Measurements from ENCODE around the gene PKNOX2.

PKNOX2 gene

DNA sequence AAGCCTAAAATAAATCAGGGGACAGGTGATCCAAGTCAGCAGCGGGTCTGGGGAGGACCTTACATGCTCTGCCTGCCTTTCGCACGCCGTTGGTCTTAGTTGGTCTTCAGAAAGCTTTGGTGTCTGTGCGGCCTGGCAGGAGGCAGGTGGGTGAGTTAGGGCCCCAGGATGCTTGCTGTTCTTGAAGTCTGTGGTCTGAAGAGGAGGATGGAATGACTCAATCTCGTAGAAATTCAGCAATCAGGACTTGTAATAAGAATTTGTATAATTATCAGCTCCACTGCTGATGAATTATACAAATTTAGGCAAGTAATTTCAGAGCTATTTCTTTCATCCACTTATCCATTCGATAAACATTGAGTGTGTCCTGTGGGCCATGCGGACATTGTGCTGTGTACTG is 193.0 kb downstream of the PKNOX2 start:
- no peak for DNase-seq (ENCODE audit: low read depth in 2 of 2)

DNA sequence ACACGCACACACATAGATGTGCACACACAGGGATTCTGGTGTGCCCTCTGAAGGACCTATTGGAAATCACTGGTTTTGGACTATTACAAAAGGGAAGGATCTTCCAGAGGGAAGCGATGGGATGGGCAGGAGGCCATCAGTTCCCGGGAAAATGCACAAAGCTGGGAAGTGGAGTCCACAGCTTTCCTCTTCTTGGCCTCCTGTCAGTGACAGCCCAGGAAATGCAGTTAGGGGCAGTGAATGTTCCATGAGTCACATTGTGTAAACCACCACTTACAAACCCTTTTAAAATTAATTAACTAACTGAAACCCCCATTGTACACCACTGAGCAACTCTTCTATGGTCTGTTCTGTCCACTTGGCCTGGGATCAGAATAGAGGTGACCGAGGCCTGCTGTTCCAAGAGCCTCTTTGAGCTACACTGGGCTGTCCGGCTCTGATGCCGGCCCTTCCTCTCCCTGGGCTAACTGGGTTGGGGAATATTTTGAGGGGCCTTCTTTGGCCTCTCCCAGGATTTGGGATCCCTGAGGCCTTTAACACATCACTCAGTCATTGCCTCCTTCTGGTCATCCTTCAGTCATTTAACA is 193.8 kb downstream of the PKNOX2 start:
- DNase-seq (ENCODE audit: low read depth in 2 of 2), result no peak

DNA sequence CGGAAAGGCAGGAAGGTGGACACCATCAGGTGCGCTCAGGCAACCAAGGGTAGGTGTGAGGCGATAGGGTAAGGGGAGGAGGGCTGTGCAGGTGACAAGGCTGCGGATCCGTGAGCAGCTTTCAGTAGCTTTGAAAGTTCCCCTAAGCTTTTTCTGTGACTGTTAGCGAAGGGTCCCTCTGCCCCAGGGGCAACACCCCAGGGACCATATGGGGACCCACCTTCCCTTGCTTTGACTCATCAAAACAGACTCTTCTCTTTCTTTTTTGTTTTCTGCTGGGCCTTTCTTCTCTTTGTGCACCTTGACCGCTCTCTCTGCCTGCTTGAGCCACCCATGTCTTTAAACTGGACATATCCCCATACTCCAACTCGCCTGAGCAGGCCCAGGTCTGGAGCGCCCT is 194.6 kb downstream of the PKNOX2 start:
- DNase-seq (ENCODE audit: low read depth in 2 of 2), result no peak

DNA sequence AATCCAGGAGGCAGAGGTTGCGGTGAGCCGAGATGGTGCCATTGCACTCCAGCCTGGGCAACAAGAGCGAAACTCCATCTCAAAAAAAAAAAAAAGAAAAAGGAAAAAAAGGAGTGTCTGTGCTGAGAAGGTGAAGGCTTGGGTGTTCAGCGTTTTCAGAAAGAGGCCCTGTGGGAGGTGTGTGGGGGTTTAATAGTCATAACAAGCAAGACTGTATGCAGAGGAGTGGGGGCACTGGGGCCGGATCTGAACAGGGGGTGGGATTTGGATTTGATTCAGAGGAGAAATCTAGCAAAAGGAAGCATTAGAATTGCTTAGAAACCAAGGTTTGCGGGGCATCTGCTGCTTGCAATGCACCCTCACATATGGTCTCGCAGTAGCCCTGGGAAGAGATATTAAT is 195.5 kb downstream of the PKNOX2 start:
- DNase-seq (ENCODE audit: low read depth in 2 of 2), result no peak

DNA sequence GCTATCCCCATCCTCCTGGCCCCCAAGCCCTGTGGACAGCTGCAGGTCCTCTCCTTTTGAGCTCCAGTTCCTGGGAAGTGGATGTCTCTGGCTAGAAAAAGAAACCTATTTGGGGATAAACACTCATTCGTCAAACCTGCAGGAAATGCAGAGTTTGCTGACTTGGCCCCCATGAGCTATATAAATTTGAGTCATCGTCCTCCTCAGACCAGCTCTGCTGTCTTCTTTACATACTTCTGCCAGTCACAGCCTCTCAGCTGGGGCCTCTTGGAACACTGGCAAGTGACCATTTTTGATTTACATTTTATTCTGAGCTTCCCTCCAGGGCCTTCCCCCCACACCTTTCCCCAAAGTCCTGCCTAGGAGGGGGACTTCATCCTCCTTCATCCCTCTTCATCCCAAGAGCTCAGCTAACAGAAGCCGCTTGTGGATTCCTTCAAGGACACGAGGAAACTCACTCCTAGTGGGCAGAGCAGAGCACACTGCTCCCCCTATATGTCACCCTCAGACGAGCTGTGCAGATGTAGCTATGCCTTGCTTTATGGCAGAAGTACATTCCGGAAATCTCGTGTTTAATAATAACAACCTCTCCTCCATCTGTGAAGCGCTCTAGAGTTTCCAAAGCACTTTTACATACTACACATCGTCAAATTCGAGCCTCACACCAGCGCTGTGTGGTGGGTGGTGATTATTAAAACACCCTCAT is 199.7 kb downstream of the PKNOX2 start:
- no peak for DNase-seq (ENCODE audit: low read depth in 2 of 2)

DNA sequence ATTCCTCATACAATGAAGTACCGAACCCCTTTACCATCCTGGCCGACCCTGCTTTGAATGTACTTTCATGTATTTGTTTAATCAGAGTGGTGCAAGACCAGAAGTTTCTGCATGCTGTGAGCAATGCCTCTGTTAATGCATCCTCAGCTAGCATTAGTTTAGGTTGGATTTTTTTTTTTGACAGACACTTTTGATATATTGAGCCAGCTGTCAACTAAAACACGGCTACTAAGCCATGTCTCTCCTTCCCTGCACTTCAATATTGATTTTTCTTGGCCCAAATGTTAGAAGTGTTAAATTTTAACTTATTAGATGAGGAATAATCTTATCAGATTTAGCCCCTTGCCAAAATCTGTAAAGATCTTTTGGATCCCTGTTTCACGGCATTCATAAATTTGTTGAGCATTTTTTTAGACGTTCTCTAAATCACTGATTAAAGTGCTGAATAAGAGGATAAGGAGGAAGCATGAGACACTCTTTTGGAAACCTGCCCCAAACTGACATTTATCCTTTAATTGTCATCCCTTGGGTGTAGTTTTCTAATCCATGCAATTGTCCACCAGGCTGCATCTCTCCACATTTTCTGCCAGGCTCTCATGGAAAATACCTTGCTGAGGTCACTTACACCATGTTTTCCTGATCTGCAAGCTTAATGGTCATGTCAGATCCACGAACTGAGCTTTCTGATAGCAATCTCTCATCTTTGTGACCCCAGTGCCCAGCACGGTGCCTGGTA is 200.8 kb downstream of the PKNOX2 start:
- no peak for DNase-seq (ENCODE audit: low read depth in 2 of 2)

DNA sequence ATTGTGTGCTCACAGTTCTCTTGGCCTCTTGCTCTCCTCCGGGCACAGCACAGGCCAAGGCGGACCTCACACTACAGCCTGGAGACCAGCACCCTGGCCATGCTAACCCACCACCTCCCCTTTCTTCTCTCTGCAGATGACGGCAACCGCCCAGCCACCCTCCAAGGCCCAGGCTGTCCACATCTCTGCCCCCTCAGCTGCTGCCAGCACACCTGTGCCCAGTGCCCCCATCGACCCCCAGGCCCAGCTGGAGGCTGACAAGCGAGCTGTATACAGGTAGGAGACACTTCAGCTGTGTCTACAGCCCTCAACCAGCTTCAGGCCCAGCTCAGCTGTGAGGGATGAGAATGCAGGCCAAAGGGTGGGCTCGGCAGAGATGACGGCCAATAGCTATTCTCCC is 203.2 kb downstream of the PKNOX2 start:
- DNase-seq (ENCODE audit: low read depth in 2 of 2), result no peak

DNA sequence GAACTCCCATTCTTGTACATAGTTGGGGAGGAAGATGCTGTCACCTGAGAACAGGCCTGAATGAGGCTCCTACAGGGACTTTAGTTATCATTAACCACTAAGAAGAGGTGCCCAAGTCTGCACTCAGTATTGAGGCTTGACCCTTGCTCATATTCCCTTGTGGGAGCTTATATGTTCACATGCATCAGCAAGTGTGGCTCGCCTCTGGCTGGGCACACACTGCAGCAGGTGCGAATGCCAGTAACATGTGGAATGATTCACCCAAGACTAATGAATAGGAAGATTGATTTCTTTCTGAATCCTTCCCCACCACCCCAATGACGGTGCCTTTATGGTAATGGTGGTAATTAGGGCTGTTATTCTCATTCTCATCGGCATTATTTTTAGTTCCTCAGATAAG is 204.2 kb downstream of the PKNOX2 start:
- DNase-seq (ENCODE audit: low read depth in 2 of 2), result no peak

DNA sequence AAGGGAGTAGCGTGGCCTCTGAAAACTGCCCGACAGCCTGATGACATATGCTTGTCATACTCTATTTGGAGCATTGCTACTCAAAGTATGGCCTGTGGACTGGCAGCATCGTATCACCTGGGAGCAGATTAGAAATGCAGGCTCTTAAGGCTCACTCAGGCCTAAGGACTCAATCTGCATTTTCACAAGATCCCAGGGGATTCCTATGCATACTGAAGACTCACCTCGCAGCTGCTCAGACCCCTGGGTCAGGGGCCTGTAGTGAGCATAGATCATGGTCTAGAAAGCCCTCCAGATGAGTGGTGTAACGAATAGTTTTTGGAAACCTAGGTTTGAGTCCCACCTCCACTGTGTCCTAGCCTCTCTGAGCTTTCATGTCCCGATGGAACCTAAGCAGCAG is 205.3 kb downstream of the PKNOX2 start:
- no peak for DNase-seq (ENCODE audit: low read depth in 2 of 2)

DNA sequence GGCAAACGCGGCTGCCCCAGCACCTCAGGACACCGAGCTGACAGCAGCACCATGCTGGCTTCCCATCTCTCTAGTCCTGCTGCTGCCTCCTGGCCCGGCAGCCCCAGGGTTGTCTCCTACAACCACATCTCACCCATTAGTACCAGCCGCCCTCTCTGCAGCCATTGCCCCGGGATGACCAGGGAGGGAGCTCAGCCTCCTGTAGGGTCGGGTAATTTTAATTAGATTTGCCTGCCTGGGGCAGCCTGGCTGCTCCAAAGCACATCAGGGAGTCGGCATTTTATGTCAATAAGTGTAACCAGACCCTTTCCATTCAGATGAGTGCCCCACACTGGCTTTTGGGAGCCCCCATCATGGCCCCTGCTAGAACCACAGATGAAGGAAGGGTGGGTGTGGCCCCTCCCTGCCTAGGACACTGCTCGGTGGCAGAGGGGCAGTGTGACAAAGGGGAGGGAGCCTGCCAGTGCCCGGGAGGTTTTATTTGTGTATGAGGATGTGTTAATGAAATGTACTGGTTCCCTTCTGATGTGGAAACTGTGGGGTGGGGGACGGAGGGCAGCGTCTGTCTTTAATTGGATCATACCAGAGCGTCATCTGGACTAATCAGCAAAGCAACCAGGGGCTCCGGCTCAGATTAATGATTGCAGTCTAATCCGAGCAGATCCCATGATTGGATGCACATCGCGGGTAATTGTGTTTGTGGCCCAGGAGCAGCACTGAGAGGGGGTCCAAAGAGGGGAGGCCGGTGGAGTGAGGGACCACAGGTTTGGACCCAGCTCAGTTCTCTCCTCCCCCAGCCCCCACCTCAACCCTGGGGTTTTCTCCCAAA is 206.2 kb downstream of the PKNOX2 start:
- no peak for DNase-seq (ENCODE audit: low read depth in 2 of 2)

DNA sequence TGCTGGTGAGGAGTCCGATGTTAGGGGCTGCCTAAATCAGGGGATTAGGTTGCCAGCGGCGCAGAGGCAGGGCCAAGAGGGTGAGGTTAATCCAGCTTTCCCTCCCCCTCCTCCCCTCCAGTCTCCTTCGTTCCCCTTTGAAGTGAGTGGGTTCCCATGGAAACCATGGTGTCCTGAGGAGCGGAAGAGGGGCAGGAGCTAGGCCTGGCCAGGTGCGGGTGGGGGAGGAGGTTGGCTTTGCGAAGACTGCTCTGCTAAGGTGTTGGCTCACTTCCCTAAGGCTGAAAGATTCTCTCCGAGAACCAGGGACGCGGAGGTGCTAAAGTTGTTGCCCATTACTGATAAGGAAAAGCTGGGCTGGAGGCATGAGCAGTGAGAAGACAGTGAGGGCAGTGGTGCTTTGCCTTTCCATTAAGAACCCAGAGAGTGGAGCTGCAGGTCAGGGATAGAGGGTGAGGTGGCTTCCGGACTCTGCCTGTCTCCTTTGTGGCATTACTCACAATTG is 206.9 kb downstream of the PKNOX2 start:
- DNase-seq (ENCODE audit: low read depth in 2 of 2), result no peak

DNA sequence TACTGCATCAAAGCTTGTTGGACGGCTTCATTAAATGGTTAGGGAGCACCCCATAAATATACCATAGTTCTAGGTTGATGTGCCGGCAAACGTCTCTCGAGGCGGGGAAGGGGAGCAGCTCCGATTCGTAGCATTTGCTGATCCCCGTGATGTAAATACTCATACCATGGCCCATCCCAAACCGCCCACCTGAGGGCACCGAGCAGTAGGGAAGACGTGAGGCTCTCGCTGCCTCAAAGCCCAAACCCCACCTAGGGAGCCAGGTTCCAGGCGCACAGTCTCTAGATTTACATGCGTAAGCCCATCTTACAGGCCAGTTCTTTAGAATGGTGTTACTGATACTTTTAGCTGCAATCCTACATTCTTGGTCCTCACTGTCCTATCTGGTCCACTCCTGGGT is 207.5 kb downstream of the PKNOX2 start:
- no peak for DNase-seq (ENCODE audit: low read depth in 2 of 2)

DNA sequence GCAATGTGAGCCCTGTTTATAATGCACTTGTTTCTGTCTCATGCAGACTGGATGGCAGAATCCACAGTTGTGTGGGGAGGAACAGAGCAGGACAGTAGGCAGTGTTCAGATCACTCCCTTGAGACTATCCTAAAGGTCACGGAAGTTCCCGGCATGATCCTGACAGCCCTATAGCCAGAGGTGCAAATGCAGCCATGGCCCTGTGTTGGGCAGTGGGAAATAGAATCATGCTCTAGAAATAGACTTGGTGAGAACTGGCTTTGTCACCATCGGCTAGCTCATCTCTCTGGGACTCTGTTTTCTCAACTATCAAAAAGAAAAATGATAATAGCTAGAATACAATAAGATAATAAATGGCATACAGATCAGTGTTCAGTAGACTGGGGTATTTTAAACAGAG is 208.4 kb downstream of the PKNOX2 start:
- no peak for DNase-seq (ENCODE audit: low read depth in 2 of 2)

DNA sequence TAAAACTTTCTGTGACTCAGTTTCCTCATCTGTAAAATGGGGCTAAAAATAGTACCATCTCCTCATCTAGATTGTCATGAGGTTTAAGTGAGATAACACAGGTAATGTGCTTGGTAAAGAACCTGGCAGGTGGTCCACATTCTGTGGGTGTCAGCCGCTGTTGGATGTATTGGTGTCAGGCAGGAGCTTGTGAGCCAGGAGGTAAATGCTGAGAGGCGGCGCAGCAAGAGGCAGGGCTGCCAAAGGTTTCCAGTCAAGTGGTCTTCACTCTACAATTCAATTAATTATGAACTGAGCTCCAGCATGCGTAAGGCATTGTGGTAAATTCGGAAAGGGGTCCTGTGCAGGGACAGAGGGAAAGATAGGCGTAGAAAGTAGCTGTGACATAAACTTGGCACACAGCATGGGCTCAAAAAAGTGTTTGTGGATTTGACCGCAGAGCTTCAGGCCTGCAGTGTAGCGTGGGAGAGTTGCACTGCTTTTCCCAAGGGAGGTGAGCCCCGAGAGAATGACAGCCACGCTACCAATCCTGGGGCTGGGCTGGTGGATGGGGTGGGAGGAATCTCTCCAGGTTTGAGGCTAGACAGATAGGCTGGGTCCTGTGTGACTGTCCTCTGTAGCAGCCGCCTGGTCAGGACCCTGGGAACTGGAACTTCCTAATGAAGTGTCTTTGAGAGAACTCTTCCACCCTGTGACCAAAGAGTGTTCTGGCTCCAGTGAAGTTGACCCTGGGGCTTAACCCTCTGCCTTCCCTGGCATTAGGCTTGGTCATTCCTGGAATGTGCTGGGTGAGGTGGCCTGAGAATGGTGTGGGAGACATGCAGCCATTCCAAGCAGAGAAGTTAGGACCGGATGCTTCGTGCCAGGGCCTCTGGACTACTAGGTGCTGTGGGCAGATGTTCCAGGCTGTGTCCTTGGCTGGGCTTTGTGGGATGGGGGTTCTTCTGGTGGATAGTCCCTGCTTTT is 209.2 kb downstream of the PKNOX2 start:
- DNase-seq (ENCODE audit: low read depth in 2 of 2), result no peak

DNA sequence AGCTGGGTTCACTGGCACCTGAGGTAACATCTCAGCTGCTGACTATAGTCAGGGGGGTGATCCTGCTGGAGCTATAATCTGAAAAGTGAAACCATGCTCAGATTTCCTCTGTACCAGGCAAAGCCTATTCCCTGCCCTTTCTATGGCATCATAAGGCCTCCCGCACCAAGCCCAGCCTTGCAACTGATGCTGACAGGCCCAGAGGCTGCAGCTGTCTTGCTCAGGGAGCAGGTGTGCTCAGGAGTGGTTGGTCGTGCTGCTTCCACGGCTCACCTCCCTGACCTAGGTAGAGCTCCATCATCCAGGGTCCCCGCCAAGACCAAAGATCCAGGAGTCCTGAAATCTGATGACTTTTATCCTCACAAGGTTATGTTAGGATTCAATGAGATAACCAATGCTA is 209.8 kb downstream of the PKNOX2 start:
- DNase-seq (ENCODE audit: low read depth in 2 of 2), result no peak

DNA sequence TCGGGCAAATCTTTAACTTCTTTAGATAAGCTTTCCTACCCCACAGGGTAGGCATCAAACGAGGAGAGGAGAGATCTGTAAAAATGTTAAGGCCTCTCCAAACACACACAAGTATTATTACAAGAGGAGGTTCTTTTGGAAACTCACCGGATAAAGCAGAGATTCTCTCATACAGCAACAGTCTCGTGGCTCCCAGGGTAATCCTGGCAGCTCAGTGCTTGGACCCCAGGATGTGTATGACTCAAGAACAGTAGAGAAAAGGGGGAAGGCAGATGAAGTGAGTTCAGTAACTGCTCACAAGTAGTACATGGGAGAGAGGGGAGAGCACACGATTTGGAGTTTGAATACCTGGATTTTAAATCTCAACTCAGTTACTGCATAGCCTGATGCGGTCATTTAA is 210.6 kb downstream of the PKNOX2 start:
- no peak for DNase-seq (ENCODE audit: low read depth in 2 of 2)

DNA sequence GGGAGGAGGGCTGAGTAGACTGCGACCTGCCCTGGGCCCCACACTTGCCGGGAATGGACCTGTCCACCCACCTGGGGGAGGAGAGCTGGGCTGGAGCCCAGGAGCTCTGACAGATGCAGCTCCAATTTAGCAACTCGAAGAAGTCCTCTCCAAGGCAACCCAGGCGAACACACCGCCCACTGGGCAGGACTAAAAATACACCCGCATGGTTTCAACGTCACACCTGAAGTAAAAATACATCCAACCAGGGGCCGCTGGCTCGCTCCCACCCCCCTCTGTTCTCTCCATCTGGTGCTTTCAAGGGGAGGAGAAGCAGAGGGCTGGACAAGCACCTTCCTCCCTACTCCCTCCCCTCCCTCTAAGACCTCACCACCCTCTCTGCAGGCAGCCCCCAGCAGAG is 211.6 kb downstream of the PKNOX2 start:
- DNase-seq (ENCODE audit: low read depth in 2 of 2), result no peak

DNA sequence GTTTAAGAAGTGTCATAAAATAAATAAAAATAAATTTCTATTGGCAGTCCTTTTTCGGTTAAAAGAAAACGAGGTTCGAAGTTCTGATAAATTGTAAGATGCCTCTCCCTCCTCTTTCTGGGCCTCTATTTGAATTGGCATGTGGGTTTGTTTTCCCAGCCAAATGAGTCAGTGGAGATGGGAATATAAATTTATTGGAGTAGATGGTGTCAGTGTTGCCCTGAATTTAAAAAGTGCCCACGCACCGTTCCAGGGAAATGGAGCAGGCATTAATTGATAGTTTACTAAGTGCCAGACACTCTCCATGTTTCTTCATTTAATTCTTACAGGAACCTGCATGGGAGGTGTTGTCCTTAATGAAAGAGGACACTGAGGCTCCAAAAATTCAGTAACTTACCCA is 212.3 kb downstream of the PKNOX2 start:
- DNase-seq (ENCODE audit: low read depth in 2 of 2), result no peak

DNA sequence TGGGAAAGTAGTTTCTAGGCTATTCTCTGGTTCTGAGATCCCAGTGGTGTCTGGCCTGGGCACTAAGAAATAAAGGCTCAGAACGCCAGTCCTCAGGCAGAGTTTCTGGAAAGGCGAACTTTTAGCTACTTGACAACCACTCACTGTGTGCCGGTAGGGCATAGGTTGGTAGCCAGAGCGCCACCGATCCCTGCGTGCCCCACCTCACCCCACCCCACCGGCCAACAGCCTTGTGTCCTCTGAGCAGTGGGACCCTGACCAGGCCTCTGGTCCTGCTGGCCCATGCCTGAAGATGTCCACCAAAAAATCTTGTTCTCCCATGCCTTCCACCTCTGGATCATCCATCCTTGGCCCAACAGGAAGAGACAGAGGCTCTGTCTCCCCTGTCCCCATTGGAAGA is 213.5 kb downstream of the PKNOX2 start:
- no peak for DNase-seq (ENCODE audit: low read depth in 2 of 2)

DNA sequence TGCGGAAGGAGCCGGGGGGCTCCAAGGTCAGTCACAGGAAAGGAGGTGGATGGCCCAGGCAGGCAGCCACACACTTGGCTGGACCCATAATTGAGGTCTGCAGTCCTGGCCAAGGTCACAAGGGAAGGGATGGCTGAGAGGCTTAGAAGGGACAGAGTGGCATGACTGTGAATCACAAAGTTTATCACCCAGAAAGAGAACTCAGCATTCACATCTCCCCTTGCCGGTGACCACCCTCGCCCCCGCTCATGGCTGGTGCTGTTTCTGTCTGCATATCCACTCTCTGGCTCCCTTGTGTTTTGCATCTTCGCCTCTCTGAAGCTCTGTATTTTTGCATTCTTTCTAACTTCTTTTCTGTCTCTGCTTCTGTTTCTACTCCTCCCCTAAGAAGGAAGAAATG is 214.0 kb downstream of the PKNOX2 start:
- no peak for DNase-seq (ENCODE audit: low read depth in 2 of 2)

DNA sequence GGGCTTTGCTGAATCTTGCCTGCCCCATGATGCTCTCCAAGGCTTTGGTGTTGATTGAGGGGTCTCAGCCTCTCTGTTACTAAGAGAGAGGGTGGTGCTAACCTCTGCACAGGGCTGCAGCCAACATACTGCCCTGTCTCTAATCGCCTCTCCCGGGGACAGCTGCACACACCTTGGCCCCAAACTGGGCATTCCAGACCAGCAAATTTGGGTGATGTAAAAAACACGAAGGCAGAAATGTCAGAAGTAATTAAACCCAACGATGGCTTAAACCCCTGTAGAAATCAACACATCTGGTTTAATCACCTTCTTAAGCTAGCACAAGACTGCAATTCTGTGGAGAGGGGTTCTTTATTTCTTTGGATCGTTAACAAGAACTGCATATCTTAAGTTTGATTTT is 215.0 kb downstream of the PKNOX2 start:
- DNase-seq (ENCODE audit: low read depth in 2 of 2), result no peak

Data from stimulated activated CD8-positive, alpha-beta memory T cell treated with anti-CD3 and anti-CD28 coated beads, Interleukin-2, amount 100 ng/mL, for 48 hours (primary cell).